GM12878 (cell line): ENCODE measurements around the gene LHX2. TPM values are rescaled to one million over a fixed set of nuclear protein-coding genes. Genes with fewer than 3 reads are reported as not detected.

Source experiments
- ATAC-seq: fragments of 200-7000 bp; cut with Tn5 transposase; 3 replicates; pipeline ENCODE4 v1.9.1; 2020; ENCODE audit warnings: mild to moderate bottlenecking, moderate library complexity
- BruUV-seq: library from RNA; stranded (reverse); fragments of 400-500 nt; replicated peaks from 2 replicates; lab custom pipeline; 2021; lab: Mats Ljungman, UMichigan
- CTCF ChIA-PET: fragments of 300-600 bp; sonication (Branson Sonifier 250); formaldehyde crosslinking; extraction: SDS; loops from one replicate; lab custom pipeline; 2021; ENCODE audit warnings: inconsistent platforms; lab: Yijun Ruan, JAX
- POLR2A ChIA-PET: fragments of 350-600 bp; formaldehyde crosslinking; extraction: SDS; loops from one replicate; lab custom pipeline; 2021; ENCODE audit warnings: inconsistent platforms; lab: Charles Lee
- RAD21 ChIA-PET: fragments of 300-600 bp; sonication (Branson Sonifier 250); formaldehyde crosslinking; loops from one replicate; lab custom pipeline; 2023; ENCODE audit warnings: antibody characterized with exemption; ENCODE audit not compliant: unreplicated experiment; lab: Charles Lee
- SMC1A ChIA-PET: fragments of 300-600 bp; sonication (Branson Sonifier 250); formaldehyde crosslinking; loops from one replicate; lab custom pipeline; 2023; ENCODE audit not compliant: unreplicated experiment, uncharacterized antibody; lab: Charles Lee
- DNase-seq: peaks from one replicate; pipeline ENCODE4 v3.0.0-alpha.2; 2011; ENCODE audit warnings: low read depth, low spot score
- FAIRE-seq: peaks from 3 replicates; lab custom pipeline; 2011; peaks lifted over from hg19 to GRCh38; lab: Jason Lieb, UNC
- H2AFZ ChIP-seq: 2 replicates; pipeline ENCODE4 v1.6.0; 2011; ENCODE audit warnings: low read depth, low read length, control low read depth; ENCODE audit not compliant: control insufficient read depth
- H3K27ac ChIP-seq: 2 replicates; pipeline ENCODE4 v1.5.1; 2011; ENCODE audit warnings: control low read depth; ENCODE audit not compliant: control insufficient read depth, insufficient read depth
- H3K27me3 ChIP-seq, 2 experiments: replicated peaks in 1 of 2; 2 replicates each; pipeline versions ENCODE4 v1.6.0 to v1.6.1; 2011; ENCODE audit warnings: low read length in 1 of 2; ENCODE audit not compliant: control insufficient read depth in 2 of 2, insufficient read depth in 2 of 2
- H3K36me3 ChIP-seq, 2 experiments: 2 replicates each; pipeline ENCODE4 v1.5.1; 2011; ENCODE audit warnings: low read length in 1 of 2; ENCODE audit not compliant: control insufficient read depth in 2 of 2, insufficient read depth in 2 of 2
- H3K4me1 ChIP-seq: 2 replicates; pipeline ENCODE4 v1.6.1; 2011; ENCODE audit warnings: mild to moderate bottlenecking, low read length, moderate library complexity, mixed read lengths; ENCODE audit not compliant: control insufficient read depth, insufficient read depth
- H3K4me2 ChIP-seq: 2 replicates; pipeline ENCODE4 v1.6.0; 2011; ENCODE audit warnings: control low read depth; ENCODE audit not compliant: control insufficient read depth, insufficient read depth
- H3K4me3 ChIP-seq: fragments of 200-600 bp; sonication (generic); 2 replicates; pipeline ENCODE4 v1.5.1; 2016
- H3K79me2 ChIP-seq: 2 replicates; pipeline ENCODE4 v1.6.0; 2011; ENCODE audit warnings: low read length; ENCODE audit not compliant: control insufficient read depth, insufficient read depth
- H3K9ac ChIP-seq: 2 replicates; pipeline ENCODE4 v1.8.0; 2011; ENCODE audit warnings: low read length, control low read depth, mixed read lengths; ENCODE audit not compliant: control insufficient read depth, insufficient read depth
- H3K9me3 ChIP-seq: replicated peaks from 3 replicates; pipeline ENCODE4 v1.5.1; 2011; ENCODE audit warnings: mild to moderate bottlenecking, low read length; ENCODE audit not compliant: control insufficient read depth, insufficient read depth
- H4K20me1 ChIP-seq: 2 replicates; pipeline ENCODE4 v1.6.0; 2011; ENCODE audit not compliant: control insufficient read depth, insufficient read depth
- BMI1 ChIP-seq: fragments of 450-650 bp; IDR thresholded peaks from 2 replicates; pipeline ENCODE4 v1.6.1; 2016; ENCODE audit warnings: mild to moderate bottlenecking, moderate library complexity, borderline replicate concordance
- E2F4 ChIP-seq: IDR thresholded peaks from 2 replicates; pipeline ENCODE4 v1.6.1; 2012; ENCODE audit warnings: low read depth, low read length, improper control_type of control experiment
- FOXK2 ChIP-seq: fragments of 450-650 bp; IDR thresholded peaks from 2 replicates; pipeline ENCODE4 v1.6.1; 2017; ENCODE audit warnings: mild to moderate bottlenecking, moderate library complexity
- GATAD2B ChIP-seq: fragments of 450-650 bp; conservative IDR thresholded peaks from 2 replicates; pipeline ENCODE4 v1.6.1; 2017; ENCODE audit warnings: low read depth, mild to moderate bottlenecking, moderate library complexity
- HDAC2 ChIP-seq: fragments of 200-600 bp; sonication (generic); IDR thresholded peaks from 2 replicates; pipeline ENCODE4 v1.6.1; 2017
- IKZF1 ChIP-seq: fragments of 450-650 bp; conservative IDR thresholded peaks from 2 replicates; pipeline ENCODE4 v1.6.1; 2017; ENCODE audit warnings: antibody characterized with exemption, mild to moderate bottlenecking
- KLF5 ChIP-seq: fragments of 450-650 bp; IDR thresholded peaks from 2 replicates; pipeline ENCODE4 v1.6.1; 2014; ENCODE audit warnings: mild to moderate bottlenecking; ENCODE audit not compliant: partially characterized antibody
- MLLT1 ChIP-seq: fragments of 450-650 bp; IDR thresholded peaks from 2 replicates; pipeline ENCODE4 v1.6.1; 2016; ENCODE audit warnings: mild to moderate bottlenecking
- NR2C2 ChIP-seq: IDR thresholded peaks from 2 replicates; pipeline ENCODE4 v1.6.1; 2011; ENCODE audit warnings: borderline replicate concordance, low read depth; ENCODE audit not compliant: control insufficient read depth, insufficient read length
- TBL1XR1 ChIP-seq: IDR thresholded peaks from 2 replicates; pipeline ENCODE4 v1.6.1; 2012; ENCODE audit warnings: low read depth, low read length, improper control_type of control experiment
- ZNF622 ChIP-seq: fragments of 450-650 bp; IDR thresholded peaks from 2 replicates; pipeline ENCODE4 v1.6.1; 2017; ENCODE audit warnings: mild to moderate bottlenecking, inconsistent platforms
- ZNF687 ChIP-seq: fragments of 450-650 bp; IDR thresholded peaks from 2 replicates; pipeline ENCODE4 v1.6.1; 2017; ENCODE audit warnings: mild to moderate bottlenecking, moderate library complexity
- ZZZ3 ChIP-seq: IDR thresholded peaks from 2 replicates; pipeline ENCODE4 v1.6.1; 2011; ENCODE audit warnings: low read depth; ENCODE audit not compliant: control insufficient read depth, insufficient read length
- WGBS: methylation state at CpG from one replicate; pipeline ENCODE4 v1.1.6; 2016; ENCODE audit warnings: low lambda C conversion rate; ENCODE audit not compliant: insufficient replicate concordance, insufficient coverage; ENCODE audit errors: missing lambda C conversion rate; 5-methylcytosine and 5-hydroxymethylcytosine counted together
- in situ Hi-C: fragments of 300-500 bp; cut with MboI; formaldehyde crosslinking; loops from 9 replicates; pipeline ENCODE4 v1.14.3; 2018; ENCODE audit warnings: mixed read lengths
- intact Hi-C: fragments of 100-400 bp; cut with micrococcal nuclease; formaldehyde crosslinking; loops from one replicate; pipeline ENCODE4 v1.14.2; 2022; ENCODE audit not compliant: unreplicated experiment
- polyA plus RNA-seq, 11 experiments: library from polyadenylated mRNA; depleted of rRNA in 4 of 11; unstranded in 6 of 11; stranded (reverse) in 5 of 11; fragments of >200 nt; fragmentation: Nextera tagmentation in 4 of 11; fragmentation: Illumina TruSeq in 1 of 11; extraction: Ambion mirVana in 4 of 11; extraction: Trizol in 1 of 11; gene quantifications; 1 replicate in 1 of 11; 2 replicates in 10 of 11; pipeline versions ENCODE4 v1.2.1 to v1.2.3, GENCODE V29; 2011 to 2016; ENCODE audit warnings: inconsistent platforms in 2 of 11, missing spikeins in 2 of 11, low read depth in 1 of 11
- total RNA-seq, 4 experiments: library from RNA; depleted of rRNA in 3 of 4; stranded (reverse); fragments of >200 nt in 3 of 4; fragmentation: Illumina TruSeq in 1 of 4; extraction: Trizol in 1 of 4; gene quantifications; 2 replicates each; pipeline versions ENCODE4 v1.2.1 to v1.2.3, GENCODE V29; 2013 to 2021
- TF ChIP-seq, protein P1 (sequence below): fragments of 150-350 bp; IDR thresholded peaks from 2 replicates; pipeline ENCODE4 v1.6.1; 2014; ENCODE audit warnings: mild to moderate bottlenecking, low read depth, low read length
- TF ChIP-seq, protein P2 (sequence below): IDR thresholded peaks from 2 replicates; pipeline ENCODE4 v1.6.1; 2012; ENCODE audit warnings: low read depth, low read length, improper control_type of control experiment

Gene LHX2
- total and polyA plus RNA-seq, 10 of the 15 experiments (the other 5 are each of a cell fraction or from before 2014, with no cell fraction given), result 0.82 to 69.8 (median 5.3) TPM

DNA sequence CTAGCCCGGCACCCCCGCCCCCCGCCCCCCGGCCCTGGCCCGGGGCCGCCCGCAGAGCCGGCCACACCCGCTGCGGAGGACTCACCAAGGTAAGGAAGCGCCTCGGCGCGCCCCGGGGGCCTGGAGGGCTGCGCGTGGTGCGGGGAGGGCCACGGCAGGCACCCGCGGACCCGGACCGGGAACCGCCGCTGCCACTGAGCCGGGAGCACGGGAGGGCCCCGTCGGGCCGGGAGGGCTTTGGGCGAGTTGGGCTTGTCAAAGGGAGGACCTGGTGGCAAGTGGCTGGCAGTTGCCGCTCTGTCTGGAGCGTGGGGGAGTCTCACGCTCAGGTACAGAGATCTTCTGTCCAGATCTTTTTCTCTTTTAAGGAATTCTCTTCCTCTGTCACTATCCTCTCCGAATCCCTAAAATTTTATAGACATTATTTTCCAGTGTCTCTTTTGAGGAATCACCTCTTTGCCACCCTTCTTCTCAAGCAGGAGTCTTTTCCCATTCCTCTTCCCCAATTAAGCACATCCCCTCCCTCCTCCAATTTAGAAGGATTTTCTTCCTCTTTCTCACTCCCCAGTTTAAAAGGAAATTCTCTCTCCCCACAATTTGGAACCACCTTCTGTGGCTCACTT, 11.3 kb upstream of the LHX2 start:
- CTCF ChIA-PET, result interaction anchor here (0.7 to 0.9 kb wide), 2 partner anchors 11 to 65 kb away, joined by 3 read pairs; partner anchors contain the start of gene LHX2
- no peak for DNase-seq
- in situ Hi-C loops, result no loop called here
- TF ChIP-seq KLF5, result no peak
- TF ChIP-seq NR2C2, result no peak
- no peak for TF ChIP-seq E2F4
- no peak for TF ChIP-seq BMI1
- 0 out of 2 replicates have a peak, but pooled peaks have one; percentile 27 for TF ChIP-seq MLLT1
- no peak for TF ChIP-seq HDAC2
- peak; percentile 42 for TF ChIP-seq GATAD2B
- TF ChIP-seq, protein P1, sequence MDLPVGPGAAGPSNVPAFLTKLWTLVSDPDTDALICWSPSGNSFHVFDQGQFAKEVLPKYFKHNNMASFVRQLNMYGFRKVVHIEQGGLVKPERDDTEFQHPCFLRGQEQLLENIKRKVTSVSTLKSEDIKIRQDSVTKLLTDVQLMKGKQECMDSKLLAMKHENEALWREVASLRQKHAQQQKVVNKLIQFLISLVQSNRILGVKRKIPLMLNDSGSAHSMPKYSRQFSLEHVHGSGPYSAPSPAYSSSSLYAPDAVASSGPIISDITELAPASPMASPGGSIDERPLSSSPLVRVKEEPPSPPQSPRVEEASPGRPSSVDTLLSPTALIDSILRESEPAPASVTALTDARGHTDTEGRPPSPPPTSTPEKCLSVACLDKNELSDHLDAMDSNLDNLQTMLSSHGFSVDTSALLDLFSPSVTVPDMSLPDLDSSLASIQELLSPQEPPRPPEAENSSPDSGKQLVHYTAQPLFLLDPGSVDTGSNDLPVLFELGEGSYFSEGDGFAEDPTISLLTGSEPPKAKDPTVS, result no peak
- peak; percentile 44; the same call in 1 of the 2 replicates for TF ChIP-seq IKZF1
- TF ChIP-seq, protein P2, sequence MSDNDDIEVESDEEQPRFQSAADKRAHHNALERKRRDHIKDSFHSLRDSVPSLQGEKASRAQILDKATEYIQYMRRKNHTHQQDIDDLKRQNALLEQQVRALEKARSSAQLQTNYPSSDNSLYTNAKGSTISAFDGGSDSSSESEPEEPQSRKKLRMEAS, result no peak
- TF ChIP-seq FOXK2, result no peak
- TF ChIP-seq TBL1XR1, result no peak
- TF ChIP-seq ZNF687, result no peak
- TF ChIP-seq ZZZ3, result no peak
- TF ChIP-seq ZNF622, result no peak

More for the DNA sequence above, 11.3 kb upstream of the LHX2 start:
- Histone ChIP-seq H2AFZ (no peak overlapping the region), H3K4me2 (peak overlapping the region; percentile 75), H3K79me2 (no peaks in the 10 kb centered on the region), H3K27me3 (peaks cover 0 to 32% of the 10 kb centered on the region in 2 experiments; a peak in 1 of 4 replicates), H3K4me1 (peaks cover 30% of the 10 kb centered on the region), H3K9ac (no peak overlapping the region; the same call in 1 of the 2 replicates), H3K27ac (no peak overlapping the region), H4K20me1 (peaks cover 2% of the 10 kb centered on the region; the same call in 1 of the 2 replicates), H3K9me3 (no peaks in the 10 kb centered on the region), H3K4me3 (peak overlapping the region; percentile 39), H3K36me3 (no peaks in the 10 kb centered on the region)
- POLR2A ChIA-PET, result interaction anchor here (1.2 kb wide), 1 partner anchor 10 kb away, joined by 4 read pairs; no protein-coding TSS in a partner anchor
- no peak for FAIRE-seq
- ATAC-seq, result no peak
- SMC1A ChIA-PET, result interaction anchor here (0.7 to 7.6 kb wide), 4 partner anchors 28 to 59 kb away, joined by 3 to 55 read pairs (median 4); no protein-coding TSS in a partner anchor
- WGBS, result 17% methylated on average over 15 of the region's 35 CpGs
- RAD21 ChIA-PET, result no interaction called here
- no TSS peak for BruUV-seq
- intact Hi-C loops, result loop anchor here (5.0 kb wide), 1 partner anchor 363 kb away; no protein-coding TSS in a partner anchor
